ENCODE results near the gene UBR1. TPM values are rescaled to one million over a fixed set of nuclear protein-coding genes. Genes with fewer than 3 reads are reported as not detected.
"Not testable (repeated sequence)": the region's sequence is repeated elsewhere in the genome, so short reads cannot be mapped to it uniquely, and the experiment has no call there.

The UBR1 gene
- total RNA-seq, 4 donors from 2014 or later, result 23.8 to 56.9 (median 34.0) TPM

DNA sequence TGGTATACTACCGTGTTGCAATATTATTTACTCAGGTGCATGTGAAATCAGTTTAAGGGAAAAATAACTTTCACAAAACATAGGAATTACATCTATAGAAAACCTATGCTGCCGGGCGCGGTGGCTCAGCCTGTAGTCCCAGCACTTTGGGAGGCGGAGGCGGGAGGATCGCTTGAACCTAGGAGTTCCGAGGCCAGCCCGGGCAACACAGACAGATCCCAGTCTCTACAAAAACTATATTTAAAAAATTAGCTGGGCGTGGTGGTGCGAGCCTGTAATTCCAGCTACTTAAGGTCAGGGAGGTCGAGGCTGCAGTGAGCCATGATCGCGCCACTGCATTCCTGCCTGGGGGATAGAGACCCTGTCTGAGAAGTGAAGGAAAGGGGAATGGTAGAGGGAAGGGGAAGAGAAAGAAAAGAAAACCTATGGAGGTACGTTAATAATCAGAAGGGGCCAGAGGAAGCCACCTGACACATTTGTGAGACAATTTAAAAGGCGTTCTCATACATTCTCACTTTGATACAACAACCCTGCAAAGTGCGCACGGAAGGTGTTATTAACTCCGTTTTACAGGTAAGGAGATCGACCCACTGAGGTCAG lies 27.1 kb upstream of the UBR1 start:
- Histone ChIP-seq H3K4me3 (peak overlapping the region; percentile 70 to 99 (median 90)), H3K27me3 (no peaks in the 10 kb centered on the region), H3K36me3 (peaks cover 0 to 17% (median 0%) of the 10 kb centered on the region in 3 donors), H3K9me3 (no peaks in the 10 kb centered on the region), H3K4me1 (peaks cover 0 to 14% (median 3%) of the 10 kb centered on the region in 4 donors), H3K27ac (peak overlapping the region; percentile 83 to 96 (median 86))
- TF ChIP-seq, protein P1, sequence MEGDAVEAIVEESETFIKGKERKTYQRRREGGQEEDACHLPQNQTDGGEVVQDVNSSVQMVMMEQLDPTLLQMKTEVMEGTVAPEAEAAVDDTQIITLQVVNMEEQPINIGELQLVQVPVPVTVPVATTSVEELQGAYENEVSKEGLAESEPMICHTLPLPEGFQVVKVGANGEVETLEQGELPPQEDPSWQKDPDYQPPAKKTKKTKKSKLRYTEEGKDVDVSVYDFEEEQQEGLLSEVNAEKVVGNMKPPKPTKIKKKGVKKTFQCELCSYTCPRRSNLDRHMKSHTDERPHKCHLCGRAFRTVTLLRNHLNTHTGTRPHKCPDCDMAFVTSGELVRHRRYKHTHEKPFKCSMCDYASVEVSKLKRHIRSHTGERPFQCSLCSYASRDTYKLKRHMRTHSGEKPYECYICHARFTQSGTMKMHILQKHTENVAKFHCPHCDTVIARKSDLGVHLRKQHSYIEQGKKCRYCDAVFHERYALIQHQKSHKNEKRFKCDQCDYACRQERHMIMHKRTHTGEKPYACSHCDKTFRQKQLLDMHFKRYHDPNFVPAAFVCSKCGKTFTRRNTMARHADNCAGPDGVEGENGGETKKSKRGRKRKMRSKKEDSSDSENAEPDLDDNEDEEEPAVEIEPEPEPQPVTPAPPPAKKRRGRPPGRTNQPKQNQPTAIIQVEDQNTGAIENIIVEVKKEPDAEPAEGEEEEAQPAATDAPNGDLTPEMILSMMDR (IDR thresholded peaks at IDR 0.05), result no peak
- no peak for TF ChIP-seq POLR2A (IDR thresholded peaks at IDR 0.05)
- DNase-seq, result peak in 2 of 3 donors; percentile 54 to 63

DNA sequence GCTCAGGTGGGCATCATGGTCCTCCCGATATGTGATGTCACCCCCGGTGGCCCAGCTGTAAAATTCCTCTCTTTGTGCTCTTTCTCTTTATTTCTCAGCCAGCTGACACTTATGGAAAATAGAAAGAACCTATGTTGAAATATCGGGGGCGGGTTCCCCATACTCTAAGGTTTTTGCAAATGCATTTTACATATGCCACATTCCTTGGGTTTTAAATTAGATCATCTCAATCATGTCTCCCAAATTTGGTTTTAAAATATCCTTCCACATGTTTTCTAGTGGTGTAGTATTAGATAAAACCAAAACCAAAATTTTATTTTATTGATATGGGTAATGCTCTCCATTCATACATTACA lies 23.1 kb upstream of the UBR1 start:
- H3K27ac ChIP-seq, result no peak overlapping the region
- no peaks in the 10 kb centered on the region for H3K36me3 ChIP-seq
- H3K4me1 ChIP-seq, result peaks cover 0 to 9% (median 2%) of the 10 kb centered on the region in 4 donors
- no peaks in the 10 kb centered on the region for H3K9me3 ChIP-seq
- H3K27me3 ChIP-seq, result no peaks in the 10 kb centered on the region
- DNase-seq, result no peak
- no peak overlapping the region for H3K4me3 ChIP-seq
- TF ChIP-seq POLR2A (IDR thresholded peaks at IDR 0.05), result no peak
- TF ChIP-seq, protein P1 (IDR thresholded peaks at IDR 0.05), result no peak

DNA sequence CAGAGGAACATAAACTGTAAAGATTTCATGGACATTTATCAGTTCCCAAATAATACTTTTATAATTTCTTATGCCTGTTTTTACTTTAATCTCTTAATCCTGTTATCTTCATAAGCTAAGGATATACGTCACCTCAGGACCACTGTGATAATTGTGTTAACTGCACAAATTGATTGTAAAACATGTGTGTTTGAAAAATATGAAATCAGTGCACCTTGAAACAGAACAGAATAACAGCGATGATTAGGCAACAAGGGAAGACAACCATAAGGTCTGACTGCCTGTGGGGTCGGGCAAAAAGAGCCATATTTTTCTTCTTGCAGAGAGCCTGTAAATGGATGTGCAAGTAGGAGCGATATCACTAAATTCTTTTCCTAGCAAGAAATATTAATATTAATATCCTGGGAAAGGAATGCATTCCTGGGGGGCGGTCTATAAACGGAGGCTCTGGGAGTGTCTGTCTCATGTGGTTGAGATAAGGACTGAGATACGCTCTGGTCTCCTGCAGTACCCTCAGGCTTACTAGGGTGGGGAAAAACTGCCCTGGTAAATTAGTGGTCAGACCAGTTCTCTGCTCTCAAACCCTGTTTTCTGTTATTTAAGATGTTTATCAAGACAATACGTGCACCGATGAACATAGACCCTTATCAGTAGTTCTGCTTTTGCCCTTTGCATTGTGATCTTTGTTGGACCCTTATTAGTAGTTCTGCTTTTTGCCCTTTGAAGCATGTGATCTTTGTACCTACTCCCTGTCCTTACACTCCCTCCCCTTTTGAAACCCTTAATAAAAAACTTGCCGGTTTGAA lies 22.5 kb upstream of the UBR1 start:
- not testable (repeated sequence) for H3K4me3 ChIP-seq, H3K27me3 ChIP-seq, H3K4me1 ChIP-seq, DNase-seq, H3K36me3 ChIP-seq, H3K9me3 ChIP-seq
- H3K27ac ChIP-seq, result peak overlapping the region in 2 of 4 donors; percentile 61 to 86

DNA sequence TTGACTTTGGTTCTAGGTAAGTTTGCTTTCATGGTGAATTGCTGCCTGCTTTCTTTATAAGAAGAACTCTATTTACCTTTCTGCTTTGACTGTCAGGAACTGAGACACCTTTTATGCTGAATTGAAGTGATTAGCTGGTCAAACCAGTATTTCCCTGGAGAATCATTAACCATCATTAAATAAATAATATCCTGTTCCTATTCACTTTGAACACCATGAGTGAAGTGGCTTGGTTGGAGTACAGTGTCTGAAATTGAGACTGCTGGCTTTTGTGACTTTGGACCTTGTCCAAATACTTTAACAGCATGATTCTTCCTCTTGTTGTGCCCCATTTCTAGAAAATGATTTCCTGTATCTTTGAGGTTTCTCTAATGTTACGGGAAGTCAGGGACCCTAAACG lies 21.9 kb upstream of the UBR1 start:
- Histone ChIP-seq H3K27ac (peak overlapping the region in 3 of 4 donors; percentile 30 to 86 (median 61)), H3K27me3 (no peaks in the 10 kb centered on the region), H3K9me3 (no peaks in the 10 kb centered on the region), H3K4me3 (no peak overlapping the region), H3K36me3 (no peaks in the 10 kb centered on the region), H3K4me1 (peaks cover 0 to 9% (median 2%) of the 10 kb centered on the region in 4 donors)
- TF ChIP-seq, protein P1 (IDR thresholded peaks at IDR 0.05), result no peak
- TF ChIP-seq POLR2A (IDR thresholded peaks at IDR 0.05), result no peak
- DNase-seq, result no peak

DNA sequence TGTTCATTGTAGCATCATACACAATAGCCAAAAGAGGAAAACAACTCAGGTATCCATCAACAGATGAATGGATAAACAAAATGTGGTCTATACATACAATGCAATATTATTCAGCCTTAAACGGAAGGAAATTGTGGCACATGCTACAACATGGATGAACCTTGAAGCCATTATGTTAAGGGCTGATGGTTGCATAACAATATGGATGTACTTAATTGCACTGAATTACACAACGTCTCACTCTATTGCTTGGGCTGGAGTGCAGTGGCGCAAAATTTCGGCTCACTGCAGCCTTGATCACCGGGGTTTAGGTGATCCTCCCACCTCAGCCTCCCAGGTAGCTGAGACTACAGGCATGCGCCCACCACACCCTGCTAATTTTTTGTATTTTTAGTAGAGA lies 20.5 kb upstream of the UBR1 start:
- H3K27ac ChIP-seq, result peak overlapping the region in 2 of 4 donors; percentile 61 to 81

More for the DNA sequence above, 20.5 kb upstream of the UBR1 start:
- Histone ChIP-seq H3K9me3 (no peaks in the 10 kb centered on the region), H3K36me3 (no peaks in the 10 kb centered on the region), H3K4me3 (no peak overlapping the region), H3K27me3 (no peaks in the 10 kb centered on the region), H3K4me1 (peaks cover 0 to 9% (median 4%) of the 10 kb centered on the region in 4 donors)
- no peak for TF ChIP-seq POLR2A (IDR thresholded peaks at IDR 0.05)
- TF ChIP-seq, protein P1 (IDR thresholded peaks at IDR 0.05), result no peak
- no peak for DNase-seq

Data from Peyer's patch (tissue), 4 donors.